Measurements from ENCODE around the gene NOS1AP. TPM values are rescaled to one million over a fixed set of nuclear protein-coding genes. Genes with fewer than 3 reads are reported as not detected.

NOS1AP gene
- total RNA-seq, 2 donors from 2014 or later, result 3.1 to 4.0 TPM

DNA sequence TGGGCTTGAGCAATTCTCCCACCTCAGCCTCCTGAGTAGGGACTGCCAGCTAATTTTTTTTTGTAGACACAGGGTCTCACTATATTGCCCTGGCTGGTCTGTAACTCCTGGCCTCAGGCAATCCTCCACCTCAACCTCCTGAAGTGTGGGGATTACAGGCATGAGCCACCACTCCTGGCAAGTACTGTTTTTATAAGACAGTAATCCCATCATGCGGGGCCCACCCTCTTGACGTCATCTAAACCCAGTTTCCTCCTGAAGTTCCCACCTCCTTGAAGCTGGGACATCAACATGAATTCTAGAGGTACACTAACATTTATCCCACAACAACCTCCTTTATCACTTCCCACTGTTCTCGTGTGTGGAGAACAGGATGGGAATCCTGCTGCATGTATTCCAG, 202.5 kb downstream of the NOS1AP start:
- intact Hi-C loops (cut with DNase I), result loop anchor here (5.0 kb wide), 1 partner anchor 220 kb away; no protein-coding TSS in a partner anchor
- 76 to 81% methylated on average over 3 of the region's 3 CpGs for WGBS, 2 donors
- Histone ChIP-seq H3K4me1 (no peaks in the 10 kb centered on the region), H3K36me3 (replicated peaks in 1 of 2; ENCODE audit: insufficient read depth in 1 of 2, low read depth in 2 of 2) (no peaks in the 10 kb centered on the region), H3K9me3 (no peaks in the 10 kb centered on the region), H3K4me3 (no peak overlapping the region), H3K27me3 (no peaks in the 10 kb centered on the region), H3K27ac (no peak overlapping the region)
- TF ChIP-seq, protein P1, sequence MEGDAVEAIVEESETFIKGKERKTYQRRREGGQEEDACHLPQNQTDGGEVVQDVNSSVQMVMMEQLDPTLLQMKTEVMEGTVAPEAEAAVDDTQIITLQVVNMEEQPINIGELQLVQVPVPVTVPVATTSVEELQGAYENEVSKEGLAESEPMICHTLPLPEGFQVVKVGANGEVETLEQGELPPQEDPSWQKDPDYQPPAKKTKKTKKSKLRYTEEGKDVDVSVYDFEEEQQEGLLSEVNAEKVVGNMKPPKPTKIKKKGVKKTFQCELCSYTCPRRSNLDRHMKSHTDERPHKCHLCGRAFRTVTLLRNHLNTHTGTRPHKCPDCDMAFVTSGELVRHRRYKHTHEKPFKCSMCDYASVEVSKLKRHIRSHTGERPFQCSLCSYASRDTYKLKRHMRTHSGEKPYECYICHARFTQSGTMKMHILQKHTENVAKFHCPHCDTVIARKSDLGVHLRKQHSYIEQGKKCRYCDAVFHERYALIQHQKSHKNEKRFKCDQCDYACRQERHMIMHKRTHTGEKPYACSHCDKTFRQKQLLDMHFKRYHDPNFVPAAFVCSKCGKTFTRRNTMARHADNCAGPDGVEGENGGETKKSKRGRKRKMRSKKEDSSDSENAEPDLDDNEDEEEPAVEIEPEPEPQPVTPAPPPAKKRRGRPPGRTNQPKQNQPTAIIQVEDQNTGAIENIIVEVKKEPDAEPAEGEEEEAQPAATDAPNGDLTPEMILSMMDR (IDR thresholded peaks at IDR 0.05), result no peak
- TF ChIP-seq POLR2A (IDR thresholded peaks at IDR 0.05), result no peak
- no peak for DNase-seq
- ATAC-seq, result no peak

DNA sequence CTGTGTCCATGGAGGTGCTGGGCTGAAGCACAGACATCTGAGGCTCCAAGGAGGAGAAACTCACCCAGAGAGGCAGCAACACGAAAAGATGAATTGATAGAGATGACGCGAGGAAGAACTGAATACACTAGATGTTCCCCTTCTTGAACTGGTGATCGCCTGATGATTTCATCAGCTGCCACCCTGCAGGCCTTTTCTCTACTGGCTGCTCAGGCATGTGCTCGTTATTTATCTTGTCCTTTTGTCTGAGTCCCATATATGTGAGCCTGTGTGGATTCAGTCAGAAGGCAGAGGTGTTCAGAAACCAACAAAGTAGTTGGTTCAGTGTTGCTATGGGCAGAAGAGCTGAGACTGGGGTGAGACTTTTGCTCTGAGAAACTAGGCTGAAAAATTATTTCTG, 202.9 kb downstream of the NOS1AP start:
- no peaks in the 10 kb centered on the region for H3K4me1 ChIP-seq
- TF ChIP-seq, protein P1 (IDR thresholded peaks at IDR 0.05), result no peak
- no peak for TF ChIP-seq POLR2A (IDR thresholded peaks at IDR 0.05)
- H3K27me3 ChIP-seq, result no peaks in the 10 kb centered on the region
- no peak overlapping the region for H3K27ac ChIP-seq
- ATAC-seq (no peak), DNase-seq (no peak)
- H3K36me3 ChIP-seq (replicated peaks in 1 of 2; ENCODE audit: insufficient read depth in 1 of 2, low read depth in 2 of 2), result no peaks in the 10 kb centered on the region
- intact Hi-C loops (cut with DNase I), result loop anchor here (5.0 kb wide), 1 partner anchor 220 kb away; no protein-coding TSS in a partner anchor
- no peak overlapping the region for H3K4me3 ChIP-seq
- 87% methylated on average over 5 of the region's 5 CpGs for WGBS, 2 donors
- H3K9me3 ChIP-seq, result no peaks in the 10 kb centered on the region

DNA sequence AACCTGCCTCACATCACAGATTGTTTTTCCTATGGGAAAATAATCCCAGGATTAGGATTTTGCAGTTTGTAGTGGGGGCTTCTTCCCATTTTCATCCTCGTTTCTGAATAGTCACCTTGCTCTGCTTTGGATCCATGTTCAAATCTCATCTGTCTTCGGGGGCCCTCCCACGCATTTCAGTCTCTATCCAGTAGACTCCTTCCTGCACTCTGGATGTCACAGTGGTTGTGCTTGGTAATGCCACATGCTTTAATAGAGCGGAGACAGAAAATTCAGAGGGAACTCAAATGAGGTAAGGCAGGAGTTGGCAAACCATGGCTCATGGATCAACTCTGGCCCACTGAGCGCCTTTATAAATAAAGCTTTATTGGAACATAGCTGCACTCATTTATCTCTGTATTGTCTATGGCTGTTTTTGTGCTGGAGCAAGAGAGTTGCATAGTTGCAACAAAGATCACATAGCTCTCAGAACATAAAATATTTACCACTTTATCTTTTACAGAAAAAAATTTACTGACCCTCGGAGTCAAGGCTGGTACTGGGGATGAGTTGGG, 206.2 kb downstream of the NOS1AP start:
- Histone ChIP-seq H3K4me3 (no peak overlapping the region), H3K9me3 (no peaks in the 10 kb centered on the region), H3K36me3 (replicated peaks in 1 of 2; ENCODE audit: insufficient read depth in 1 of 2, low read depth in 2 of 2) (no peaks in the 10 kb centered on the region), H3K4me1 (no peaks in the 10 kb centered on the region), H3K27ac (no peak overlapping the region), H3K27me3 (no peaks in the 10 kb centered on the region)
- ATAC-seq (no peak), DNase-seq (no peak)
- intact Hi-C loops (cut with DNase I), result no loop called here
- no peak for TF ChIP-seq POLR2A (IDR thresholded peaks at IDR 0.05)
- TF ChIP-seq, protein P1 (IDR thresholded peaks at IDR 0.05), result no peak
- WGBS, 2 donors, result 89 to 97% methylated on average over 6 of the region's 6 CpGs

DNA sequence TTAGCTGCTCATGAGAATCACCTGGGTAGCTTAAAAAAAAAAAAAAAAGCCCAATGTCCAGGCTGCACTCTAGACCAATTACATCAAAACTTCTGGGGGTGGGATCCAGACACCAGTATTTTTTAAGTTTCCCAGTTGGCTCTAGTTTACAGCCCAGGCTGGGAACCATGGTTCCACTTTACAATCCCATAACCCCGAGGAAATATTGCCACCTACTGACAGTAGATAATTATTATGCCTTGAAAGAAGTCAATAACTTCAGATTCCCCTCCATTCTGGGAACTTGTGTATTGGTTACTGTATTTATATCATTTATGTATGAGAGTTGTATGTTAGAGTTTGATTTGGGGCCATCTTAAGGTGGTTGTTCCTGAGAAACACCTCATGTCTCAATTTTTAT, 207.0 kb downstream of the NOS1AP start:
- TF ChIP-seq POLR2A (IDR thresholded peaks at IDR 0.05), result no peak
- TF ChIP-seq, protein P1 (IDR thresholded peaks at IDR 0.05), result peak in 6 of 7 experiments; percentile 36 to 64 (median 56)
- Histone ChIP-seq H3K27me3 (no peaks in the 10 kb centered on the region), H3K4me3 (no peak overlapping the region), H3K9me3 (no peaks in the 10 kb centered on the region), H3K4me1 (no peaks in the 10 kb centered on the region), H3K27ac (no peak overlapping the region), H3K36me3 (replicated peaks in 1 of 2; ENCODE audit: insufficient read depth in 1 of 2, low read depth in 2 of 2) (no peaks in the 10 kb centered on the region)
- 7 to 14% methylated on average over 1 of the region's 1 CpG for WGBS, 2 donors
- intact Hi-C loops (cut with DNase I), result no loop called here
- no peak for DNase-seq
- no peak for ATAC-seq

DNA sequence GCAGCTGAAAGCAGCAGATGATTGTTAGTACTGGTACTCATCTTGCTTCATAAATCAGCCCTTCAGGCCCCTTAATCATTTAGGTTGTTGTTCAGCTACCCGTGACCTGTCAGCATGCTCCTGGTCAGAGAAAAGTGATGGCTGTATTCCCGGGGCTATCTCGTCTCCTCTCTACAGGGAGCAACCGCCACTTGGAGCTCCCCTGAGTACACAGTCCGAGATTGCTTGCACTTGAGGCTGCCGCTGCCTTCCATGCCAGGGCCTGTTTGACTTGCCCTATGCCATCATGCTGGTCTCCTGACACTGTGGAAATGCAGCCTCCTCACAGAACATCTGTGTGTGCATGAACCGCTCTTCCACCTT, 209.6 kb downstream of the NOS1AP start:
- H3K9me3 ChIP-seq, result no peaks in the 10 kb centered on the region
- no peak overlapping the region for H3K4me3 ChIP-seq
- no peak for TF ChIP-seq POLR2A (IDR thresholded peaks at IDR 0.05)
- TF ChIP-seq, protein P1 (IDR thresholded peaks at IDR 0.05), result no peak
- H3K4me1 ChIP-seq, result peaks cover 10% of the 10 kb centered on the region
- no peaks in the 10 kb centered on the region for H3K36me3 ChIP-seq (replicated peaks in 1 of 2; ENCODE audit: insufficient read depth in 1 of 2, low read depth in 2 of 2)
- ATAC-seq (no peak), DNase-seq (no peak)
- H3K27ac ChIP-seq, result no peak overlapping the region
- H3K27me3 ChIP-seq, result no peaks in the 10 kb centered on the region
- 66 to 69% methylated on average over 7 of the region's 7 CpGs for WGBS, 2 donors
- intact Hi-C loops (cut with DNase I), result no loop called here

Measured in body of pancreas (tissue), 4 donors.